Fibroblast of lung (primary cell): ENCODE measurements around the gene SLC12A6. TPM values are rescaled to one million over a fixed set of nuclear protein-coding genes. Genes with fewer than 3 reads are reported as not detected.

Experiments used
- DNase-seq, 2 donors: peaks; one replicate each; pipeline versions ENCODE4 v3.0.0 to v3.0.0-alpha.2; 2010; ENCODE audit warnings: low read depth in 2 of 2
- H2AFZ ChIP-seq: 2 replicates; pipeline ENCODE4 v1.5.1; 2012; ENCODE audit warnings: low read length, control low read depth, inconsistent platforms
- H3K27ac ChIP-seq: 2 replicates; pipeline ENCODE4 v1.5.1; 2011; ENCODE audit warnings: low read length, control low read depth; ENCODE audit not compliant: insufficient read depth
- H3K27me3 ChIP-seq: 2 replicates; pipeline ENCODE4 v1.5.1; 2011; ENCODE audit warnings: mild to moderate bottlenecking, low read length; ENCODE audit not compliant: control insufficient read depth, insufficient read depth
- H3K36me3 ChIP-seq: 2 replicates; pipeline ENCODE4 v1.5.1; 2011; ENCODE audit warnings: low read length; ENCODE audit not compliant: control insufficient read depth, insufficient read depth
- H3K4me1 ChIP-seq: 2 replicates; pipeline ENCODE4 v1.5.1; 2011; ENCODE audit warnings: low read length; ENCODE audit not compliant: control insufficient read depth, insufficient read depth; ENCODE audit errors: extremely low read depth
- H3K4me2 ChIP-seq: 2 replicates; pipeline ENCODE4 v1.5.1; 2011; ENCODE audit warnings: low read length, control low read depth; ENCODE audit not compliant: insufficient read depth; ENCODE audit errors: extremely low read depth
- H3K4me3 ChIP-seq, 4 experiments: fragments of 200-600 bp in 1 of 4; sonication (generic) in 1 of 4; replicated peaks in 1 of 4; 2 replicates each; pipeline ENCODE4 v1.5.1; 2011 to 2016; ENCODE audit warnings: low read length in 4 of 4, low read depth in 3 of 4, mild to moderate bottlenecking in 3 of 4, control low read depth in 2 of 4, inconsistent platforms in 1 of 4, mixed read lengths in 1 of 4; ENCODE audit not compliant: insufficient read depth in 1 of 4; ENCODE audit errors: control extremely low read depth in 1 of 4
- H3K79me2 ChIP-seq: 2 replicates; pipeline ENCODE4 v1.5.1; 2012; ENCODE audit warnings: mild to moderate bottlenecking, low read length, inconsistent platforms; ENCODE audit not compliant: control insufficient read depth, insufficient read depth
- H3K9ac ChIP-seq: 2 replicates; pipeline ENCODE4 v1.5.1; 2011; ENCODE audit warnings: mild to moderate bottlenecking, low read length, control low read depth; ENCODE audit not compliant: insufficient read depth
- H3K9me3 ChIP-seq: 2 replicates; pipeline ENCODE4 v1.5.1; 2012; ENCODE audit warnings: low read depth, low read length; ENCODE audit not compliant: control insufficient read depth, insufficient read depth
- H4K20me1 ChIP-seq: 2 replicates; pipeline ENCODE4 v1.5.1; 2011; ENCODE audit warnings: low read length; ENCODE audit not compliant: control insufficient read depth, insufficient read depth; ENCODE audit errors: extremely low read depth
- EZH2 ChIP-seq: IDR thresholded peaks from 2 replicates; pipeline ENCODE4 v1.5.1; 2012; ENCODE audit warnings: low read length, control low read depth, mild to moderate bottlenecking; ENCODE audit errors: missing control alignments
- polyA plus RNA-seq, 2 donors: library from polyadenylated mRNA; depleted of rRNA in 1 of 2; stranded (reverse) in 1 of 2; unstranded in 1 of 2; fragments of >200 nt; gene quantifications; 2 replicates each; pipeline ENCODE4 v1.2.1, GENCODE V29; 2011 to 2012; ENCODE audit warnings: missing spikeins in 1 of 2
- total RNA-seq: library from RNA; depleted of rRNA; stranded (reverse); fragments of >200 nt; gene quantifications from 2 replicates; pipeline ENCODE4 v1.2.1, GENCODE V29; 2014
- TF ChIP-seq, protein P1 (sequence below), 2 donors: IDR thresholded peaks in 1 of 2; conservative IDR thresholded peaks in 1 of 2; 1 replicate in 1 of 2; 2 replicates in 1 of 2; pipeline ENCODE4 v1.5.1; 2011 to 2012; ENCODE audit warnings: low read length in 2 of 2, control low read depth in 1 of 2, inconsistent platforms in 1 of 2, low read depth in 1 of 2, mild to moderate bottlenecking in 1 of 2

The SLC12A6 gene
- total and polyA plus RNA-seq, 2 donors (not counting 1 experiment from before 2014, with no cell fraction given) = 19.2 to 26.9 TPM

- Histone ChIP-seq H3K27ac (no peak overlapping the region), H2AFZ (no peak overlapping the region), H3K4me1 (no peaks in the 10 kb centered on the region), H3K9me3 (no peaks in the 10 kb centered on the region), H3K27me3 (no peaks in the 10 kb centered on the region), H4K20me1 (no peaks in the 10 kb centered on the region), H3K79me2 (no peaks in the 10 kb centered on the region), H3K36me3 (no peaks in the 10 kb centered on the region), H3K4me3 (no peak overlapping the region), H3K9ac (no peak overlapping the region), H3K4me2 (no peak overlapping the region)
- DNase-seq = no peak
- TF ChIP-seq, protein P1, sequence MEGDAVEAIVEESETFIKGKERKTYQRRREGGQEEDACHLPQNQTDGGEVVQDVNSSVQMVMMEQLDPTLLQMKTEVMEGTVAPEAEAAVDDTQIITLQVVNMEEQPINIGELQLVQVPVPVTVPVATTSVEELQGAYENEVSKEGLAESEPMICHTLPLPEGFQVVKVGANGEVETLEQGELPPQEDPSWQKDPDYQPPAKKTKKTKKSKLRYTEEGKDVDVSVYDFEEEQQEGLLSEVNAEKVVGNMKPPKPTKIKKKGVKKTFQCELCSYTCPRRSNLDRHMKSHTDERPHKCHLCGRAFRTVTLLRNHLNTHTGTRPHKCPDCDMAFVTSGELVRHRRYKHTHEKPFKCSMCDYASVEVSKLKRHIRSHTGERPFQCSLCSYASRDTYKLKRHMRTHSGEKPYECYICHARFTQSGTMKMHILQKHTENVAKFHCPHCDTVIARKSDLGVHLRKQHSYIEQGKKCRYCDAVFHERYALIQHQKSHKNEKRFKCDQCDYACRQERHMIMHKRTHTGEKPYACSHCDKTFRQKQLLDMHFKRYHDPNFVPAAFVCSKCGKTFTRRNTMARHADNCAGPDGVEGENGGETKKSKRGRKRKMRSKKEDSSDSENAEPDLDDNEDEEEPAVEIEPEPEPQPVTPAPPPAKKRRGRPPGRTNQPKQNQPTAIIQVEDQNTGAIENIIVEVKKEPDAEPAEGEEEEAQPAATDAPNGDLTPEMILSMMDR (conservative IDR thresholded peaks at IDR 0.05 in 1 of 2, IDR thresholded peaks at IDR 0.05 in 1 of 2; ENCODE audit: low read depth in 1 of 2, low read length in 2 of 2) = no peak
- no peak for TF ChIP-seq EZH2
Observed at GRCh38 chr15:34374816-34375215, 37.2 kb upstream of the SLC12A6 start.

GRCh38 chr15:34373951-34374350 lies 36.4 kb upstream of the SLC12A6 start:
- no peak for DNase-seq
- Histone ChIP-seq H3K4me3 (no peak overlapping the region), H3K27ac (no peak overlapping the region), H3K9ac (no peak overlapping the region), H3K4me1 (no peaks in the 10 kb centered on the region), H3K9me3 (no peaks in the 10 kb centered on the region), H3K4me2 (no peak overlapping the region), H4K20me1 (no peaks in the 10 kb centered on the region), H3K36me3 (no peaks in the 10 kb centered on the region), H3K79me2 (no peaks in the 10 kb centered on the region), H3K27me3 (no peaks in the 10 kb centered on the region), H2AFZ (no peak overlapping the region)
- TF ChIP-seq EZH2 = no peak
- TF ChIP-seq, protein P1 (conservative IDR thresholded peaks at IDR 0.05 in 1 of 2, IDR thresholded peaks at IDR 0.05 in 1 of 2; ENCODE audit: low read depth in 1 of 2, low read length in 2 of 2) = no peak

- no peaks in the 10 kb centered on the region for H4K20me1 ChIP-seq
- no peak overlapping the region for H3K4me2 ChIP-seq
- DNase-seq = no peak
- no peak overlapping the region for H3K4me3 ChIP-seq
- no peak overlapping the region for H3K27ac ChIP-seq
- no peaks in the 10 kb centered on the region for H3K27me3 ChIP-seq
- H2AFZ ChIP-seq = no peak overlapping the region
- no peak overlapping the region for H3K9ac ChIP-seq
- no peaks in the 10 kb centered on the region for H3K9me3 ChIP-seq
- H3K4me1 ChIP-seq = no peaks in the 10 kb centered on the region
- TF ChIP-seq EZH2 = no peak
- TF ChIP-seq, protein P1 (conservative IDR thresholded peaks at IDR 0.05 in 1 of 2, IDR thresholded peaks at IDR 0.05 in 1 of 2; ENCODE audit: low read depth in 1 of 2, low read length in 2 of 2) = no peak
- peaks cover 7% of the 10 kb centered on the region for H3K79me2 ChIP-seq
- H3K36me3 ChIP-seq = no peaks in the 10 kb centered on the region
Observed at GRCh38 chr15:34370643-34371042, 33.1 kb upstream of the SLC12A6 start.
